Ammon's horn (tissue), 1 donor: ENCODE results near the gene WWOX.
A peak's percentile ranks its signal among the peaks of the same experiment; 100 is the strongest.

Source experiments
- DNase-seq: peaks from one replicate; pipeline ENCODE4 v3.0.0-alpha.2; 2016; ENCODE audit warnings: low spot score

Gene WWOX

GRCh38 chr16:78105517-78105916 is 6.1 kb downstream of the WWOX start:
- no peak for DNase-seq

- DNase-seq: no peak
Measured at GRCh38 chr16:78106686-78107085, 7.2 kb downstream of the WWOX start.

DNA sequence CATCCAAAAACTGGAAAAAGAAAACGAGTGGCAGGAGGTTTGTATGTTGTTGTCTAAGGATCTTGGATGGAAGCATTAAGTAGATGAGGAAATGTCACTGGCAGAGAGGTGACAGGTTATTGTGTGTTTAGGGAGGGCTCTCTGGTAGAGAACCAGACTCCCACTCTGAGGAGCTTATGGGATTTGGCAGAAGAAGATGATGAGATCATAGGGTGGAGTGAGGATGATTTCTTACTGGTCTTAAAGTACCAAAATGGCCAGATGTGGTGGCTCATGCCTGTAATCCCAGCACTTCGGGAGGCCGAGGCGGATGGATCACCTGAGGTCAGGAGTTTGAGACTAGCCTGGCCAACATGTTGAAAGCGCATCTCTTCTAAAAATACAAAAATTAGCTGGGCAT is 9.0 kb downstream of the WWOX start:
- no peak for DNase-seq

DNA sequence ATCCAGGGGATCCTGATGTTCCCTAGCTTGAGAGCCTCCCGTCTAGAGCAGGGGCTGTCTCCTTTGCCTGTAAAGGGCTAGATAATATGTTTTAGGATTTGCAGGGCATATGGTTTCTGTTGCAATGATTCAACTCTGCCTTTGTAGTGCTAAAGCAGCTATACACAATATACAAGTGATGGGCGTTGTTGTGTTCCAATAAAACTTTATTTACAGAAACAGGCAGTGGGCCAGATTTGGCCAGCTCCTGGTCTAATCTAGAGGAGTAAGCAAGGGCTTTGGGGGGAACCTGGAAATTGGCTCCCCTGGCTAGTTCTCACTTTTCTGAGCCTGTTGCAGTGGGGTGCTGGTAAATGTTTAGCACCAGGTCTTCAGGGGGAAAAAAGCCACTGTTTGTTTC is 13.8 kb downstream of the WWOX start:
- no peak for DNase-seq

DNA sequence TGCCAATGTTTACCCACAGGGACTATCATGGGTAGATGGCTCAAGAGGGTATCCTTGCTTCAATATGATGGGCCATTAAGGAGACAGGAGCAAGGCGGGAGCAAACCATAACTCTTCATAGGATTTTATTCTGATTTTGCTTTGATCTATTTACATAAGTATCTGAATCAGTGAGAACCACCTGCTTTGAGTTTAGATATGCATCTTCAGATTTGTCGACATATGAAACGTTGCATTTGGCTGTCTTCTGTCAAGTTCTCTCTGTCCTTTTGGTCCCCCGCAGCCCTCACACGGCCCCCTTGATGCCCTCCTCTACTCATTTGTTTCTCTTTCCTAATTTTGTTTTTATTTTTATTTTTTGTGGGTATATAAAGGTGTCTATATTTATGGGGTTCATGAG is 16.2 kb downstream of the WWOX start:
- no peak for DNase-seq

DNA sequence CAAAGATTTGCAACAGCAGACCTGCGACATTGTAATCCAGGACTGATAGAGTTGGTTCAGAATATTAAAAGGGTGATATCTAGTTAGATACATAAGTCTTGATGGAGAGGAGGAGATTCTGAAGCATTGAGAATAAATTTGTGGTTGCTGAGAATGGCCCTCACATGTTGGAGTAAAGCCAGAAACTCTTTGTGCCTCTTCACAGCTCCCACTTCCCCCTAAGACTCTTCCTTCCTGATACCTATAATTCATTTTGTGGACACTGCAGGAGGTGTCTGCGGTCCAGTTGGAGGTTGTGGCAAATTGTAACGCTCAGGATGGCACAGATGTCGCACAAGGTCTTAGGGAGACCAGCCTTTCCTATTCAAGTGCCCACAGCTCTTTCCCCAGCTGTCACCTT is 17.5 kb downstream of the WWOX start:
- DNase-seq: no peak

GRCh38 chr16:78117391-78117790 is 17.9 kb downstream of the WWOX start:
- DNase-seq: no peak

GRCh38 chr16:78118469-78119025 is 19.1 kb downstream of the WWOX start:
- DNase-seq: no peak

- peak; percentile 88 for DNase-seq
Measured at GRCh38 chr16:78122774-78123315, 23.4 kb downstream of the WWOX start.

DNA sequence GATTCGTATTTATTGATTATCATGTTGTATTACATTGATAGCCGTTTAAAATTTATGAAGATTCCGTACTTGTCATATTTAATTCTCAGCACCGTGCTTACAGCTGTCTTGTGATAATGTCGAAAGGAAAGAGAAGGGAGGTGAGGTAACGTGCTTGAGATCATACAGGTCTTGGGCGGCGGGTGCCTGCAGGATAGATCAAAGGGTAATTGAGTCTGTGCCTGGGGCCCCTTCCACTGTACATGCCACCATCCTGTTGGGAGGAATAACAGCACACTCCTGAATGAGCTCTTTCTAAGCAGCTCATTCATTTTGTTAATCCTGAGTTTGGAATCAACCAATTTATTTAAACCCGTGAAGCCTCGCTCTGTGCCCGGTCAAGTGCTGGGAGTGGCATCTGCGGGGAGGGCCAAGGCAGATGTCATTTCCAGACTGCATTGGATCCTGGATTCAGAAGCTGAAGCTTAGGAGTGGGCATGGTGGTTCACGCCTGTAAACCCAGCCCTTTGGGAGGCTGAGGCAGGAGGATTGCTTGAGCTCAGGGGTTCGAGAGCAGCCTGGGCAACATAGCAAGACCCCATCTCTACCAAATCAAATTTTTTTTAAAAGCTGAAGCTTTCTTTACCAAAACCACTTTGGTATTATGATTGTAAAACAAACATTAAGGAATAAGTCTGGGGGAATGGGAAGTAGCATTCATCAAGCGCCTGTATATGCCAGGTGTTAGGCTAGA is 25.8 kb downstream of the WWOX start:
- no peak for DNase-seq

DNA sequence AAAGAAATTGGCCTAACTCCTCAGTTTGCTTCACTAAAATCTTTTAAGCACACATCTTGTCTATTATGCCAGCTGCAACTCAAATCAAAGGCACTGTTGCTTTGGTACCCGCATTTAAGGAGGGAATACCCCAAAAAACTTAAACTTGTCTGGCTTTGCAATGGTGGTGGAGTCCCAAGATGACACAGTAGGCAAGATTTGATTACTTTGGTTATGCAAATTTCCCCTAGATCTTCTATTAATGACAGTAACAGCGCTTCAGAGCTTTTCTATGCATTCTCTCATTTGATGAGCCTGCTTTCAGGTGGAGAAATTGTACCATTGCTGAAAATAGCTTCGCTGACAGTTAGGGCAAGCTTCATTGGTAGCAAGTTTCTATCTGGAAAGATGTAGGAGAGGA is 27.2 kb downstream of the WWOX start:
- no peak for DNase-seq

DNA sequence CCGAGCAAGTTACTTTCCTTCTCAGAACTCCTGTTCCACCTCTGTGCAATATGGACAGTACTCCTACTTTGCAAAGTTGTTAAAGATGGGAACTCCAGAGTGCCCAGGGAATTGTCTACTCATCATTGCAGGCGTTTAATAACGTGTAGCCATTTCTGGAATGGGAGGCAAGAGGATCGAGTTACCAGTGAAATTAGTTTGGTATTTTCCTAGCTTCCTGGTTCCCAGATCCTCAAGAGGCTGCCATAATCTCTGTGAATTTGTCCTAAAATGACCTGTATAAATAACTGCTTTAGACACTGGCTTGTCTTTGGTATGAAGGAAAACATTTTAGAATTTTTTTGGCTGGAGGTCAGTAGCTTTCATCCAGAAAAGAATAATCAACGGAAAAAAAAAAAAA is 27.7 kb downstream of the WWOX start:
- DNase-seq: no peak

GRCh38 chr16:78128913-78129312 is 29.5 kb downstream of the WWOX start:
- DNase-seq: no peak

GRCh38 chr16:78129349-78129748 is 29.9 kb downstream of the WWOX start:
- no peak for DNase-seq

GRCh38 chr16:78130083-78130608 is 30.7 kb downstream of the WWOX start:
- no peak for DNase-seq

GRCh38 chr16:78130950-78131349 is 31.5 kb downstream of the WWOX start:
- DNase-seq: no peak

DNA sequence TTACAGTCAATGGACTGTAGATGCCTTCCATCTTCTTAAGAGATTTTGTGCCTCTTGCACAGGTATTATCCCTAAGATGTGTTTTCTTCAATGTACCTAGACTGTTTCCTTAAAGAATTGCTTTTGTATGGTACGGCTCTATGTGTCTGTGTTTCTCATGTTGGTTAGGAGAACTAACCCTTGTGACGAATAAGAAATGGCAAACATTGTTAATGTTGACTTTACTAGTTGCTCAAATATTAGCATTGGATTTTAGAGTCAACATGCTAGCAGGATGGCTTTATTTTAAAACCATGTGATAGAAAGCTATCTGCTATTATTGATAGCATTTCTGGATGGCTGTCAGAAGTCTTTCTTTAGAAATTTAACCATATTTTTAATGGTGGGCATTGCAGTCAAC is 34.5 kb downstream of the WWOX start:
- DNase-seq: no peak

GRCh38 chr16:78134944-78135619 is 35.6 kb downstream of the WWOX start:
- no peak for DNase-seq

- no peak for DNase-seq
Measured at GRCh38 chr16:78137179-78137578, 37.7 kb downstream of the WWOX start.

DNA sequence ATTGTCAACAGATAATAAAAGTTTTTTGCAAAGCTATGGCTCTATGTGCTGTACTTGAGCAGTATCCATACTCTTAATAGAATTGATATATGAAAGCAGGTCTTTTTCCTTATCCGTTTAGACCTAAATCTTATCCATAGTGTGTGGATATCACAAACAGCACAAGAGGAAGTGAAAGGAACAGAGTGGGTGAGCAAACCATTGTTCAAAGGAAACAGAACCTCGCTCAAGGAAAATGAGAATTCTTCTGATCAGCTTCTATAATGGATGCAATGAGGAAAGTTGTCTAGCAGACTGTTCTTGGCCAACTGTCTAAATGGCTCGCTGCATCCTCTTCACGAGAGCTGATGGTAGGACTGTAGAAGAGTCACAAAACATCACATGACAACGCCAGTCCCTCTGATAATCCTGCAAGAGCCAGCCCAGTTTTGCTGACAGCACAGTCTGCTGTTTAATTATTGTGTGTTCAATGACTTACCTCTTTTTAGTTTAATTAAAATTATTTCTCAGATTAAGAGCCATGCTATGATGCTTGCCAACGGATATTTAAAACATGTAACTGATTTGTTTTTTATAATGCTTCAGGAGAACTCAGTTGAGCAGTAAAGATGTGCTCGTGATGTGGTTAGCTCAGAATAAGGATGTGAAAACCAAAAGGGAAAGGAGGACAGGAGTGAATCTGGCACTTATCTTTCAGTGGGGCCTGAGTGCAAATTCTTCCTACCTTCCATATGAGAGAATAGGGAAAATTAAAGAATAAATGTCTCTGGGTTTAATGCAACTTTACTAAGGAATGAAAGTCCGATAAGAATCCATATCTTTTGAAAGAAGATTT is 38.5 kb downstream of the WWOX start:
- no peak for DNase-seq

DNA sequence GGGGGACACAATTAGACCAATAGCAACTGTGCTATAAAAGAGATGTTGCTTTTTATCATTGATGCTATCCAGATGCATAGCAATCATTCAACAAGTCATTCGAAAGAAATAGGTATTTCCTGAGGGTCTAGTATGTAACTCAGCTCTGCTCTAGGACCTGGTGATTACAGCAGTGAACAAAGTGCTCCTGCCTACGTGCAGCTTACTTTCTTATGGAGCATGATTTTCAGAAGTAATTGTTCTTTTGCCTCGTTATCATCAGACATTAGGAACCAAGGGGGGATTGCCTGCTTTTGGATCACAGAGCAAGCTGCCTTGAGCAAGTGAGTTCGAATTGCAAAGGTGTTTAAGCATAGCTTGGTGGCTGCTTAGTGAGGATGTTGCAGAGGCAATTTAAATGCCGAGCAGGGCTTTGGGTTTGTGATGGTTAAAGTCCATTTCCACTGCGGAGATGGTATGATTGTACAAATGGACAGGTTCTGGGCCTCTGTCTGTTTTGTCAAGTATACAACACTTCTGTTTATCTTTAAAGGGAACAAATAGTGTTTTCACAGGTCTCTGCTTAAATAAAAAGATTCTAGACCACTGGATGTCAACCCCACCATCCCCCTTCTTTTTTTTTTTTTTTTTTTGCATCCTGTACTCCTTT is 41.5 kb downstream of the WWOX start:
- DNase-seq: no peak

DNA sequence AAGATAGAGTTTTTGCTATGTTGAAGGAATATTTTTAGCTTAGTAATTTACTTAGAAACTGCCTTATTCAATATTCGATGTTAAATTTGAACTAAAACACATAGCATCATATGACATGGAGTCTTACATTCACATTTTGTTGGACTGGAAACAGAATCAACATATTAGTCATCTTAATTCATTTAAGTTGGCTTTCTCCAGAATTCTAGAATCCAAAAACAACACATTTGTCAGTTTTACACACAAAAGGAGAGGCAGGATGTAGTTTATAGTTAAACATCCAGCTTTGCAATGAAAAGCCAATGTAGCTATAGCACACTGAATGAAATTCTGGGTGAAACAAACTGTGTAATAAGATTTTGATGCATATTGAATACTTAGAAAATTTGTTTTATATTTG is 43.3 kb downstream of the WWOX start:
- DNase-seq: no peak
